ENCODE data around the gene PAQR7.
A peak's percentile ranks its signal among the peaks of the same experiment; 100 is the strongest.

PAQR7 gene

DNA sequence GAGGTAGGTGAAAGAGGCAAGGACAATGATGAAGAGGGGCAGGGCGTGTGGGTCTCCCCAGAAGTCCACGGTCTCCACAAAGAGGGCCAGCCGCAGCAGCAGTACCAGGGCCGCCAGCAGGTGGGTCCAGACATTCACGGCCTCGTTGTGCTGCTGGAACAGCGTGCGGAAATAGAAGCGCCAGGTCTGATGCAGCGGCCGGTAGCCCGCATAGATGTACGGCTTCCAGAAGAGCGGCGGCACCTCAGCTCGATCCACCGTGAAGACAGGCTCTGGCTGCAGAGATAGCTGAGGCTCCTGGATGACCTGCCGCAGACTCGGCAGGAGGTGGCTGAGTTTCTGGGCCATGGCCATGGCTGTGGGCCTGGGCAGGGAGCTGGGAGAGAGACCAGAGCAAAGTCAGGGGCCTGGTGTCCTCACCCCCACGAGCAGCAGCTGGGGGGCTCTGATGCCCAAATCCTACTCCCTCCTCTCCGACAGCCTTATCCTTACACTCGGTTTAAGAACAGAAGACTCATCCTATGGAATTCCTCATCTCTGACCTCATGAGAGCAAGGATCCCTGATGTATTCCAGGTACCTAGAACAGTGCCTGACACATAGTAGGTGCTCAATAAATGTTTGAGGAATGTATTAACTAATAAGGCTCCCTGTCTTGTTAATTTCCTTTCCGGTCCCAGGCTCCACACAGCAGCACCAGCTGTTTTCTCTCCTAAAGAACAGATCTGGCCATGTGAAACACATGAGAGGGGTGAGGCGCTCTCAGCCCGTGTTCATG, 11.8 kb downstream of the PAQR7 start:
- H3K4me3 ChIP-seq (ENCODE audit: low read depth, low read length) = no peak overlapping the region
- DNase-seq (ENCODE audit: low read depth) = no peak
- TF ChIP-seq, protein P1, sequence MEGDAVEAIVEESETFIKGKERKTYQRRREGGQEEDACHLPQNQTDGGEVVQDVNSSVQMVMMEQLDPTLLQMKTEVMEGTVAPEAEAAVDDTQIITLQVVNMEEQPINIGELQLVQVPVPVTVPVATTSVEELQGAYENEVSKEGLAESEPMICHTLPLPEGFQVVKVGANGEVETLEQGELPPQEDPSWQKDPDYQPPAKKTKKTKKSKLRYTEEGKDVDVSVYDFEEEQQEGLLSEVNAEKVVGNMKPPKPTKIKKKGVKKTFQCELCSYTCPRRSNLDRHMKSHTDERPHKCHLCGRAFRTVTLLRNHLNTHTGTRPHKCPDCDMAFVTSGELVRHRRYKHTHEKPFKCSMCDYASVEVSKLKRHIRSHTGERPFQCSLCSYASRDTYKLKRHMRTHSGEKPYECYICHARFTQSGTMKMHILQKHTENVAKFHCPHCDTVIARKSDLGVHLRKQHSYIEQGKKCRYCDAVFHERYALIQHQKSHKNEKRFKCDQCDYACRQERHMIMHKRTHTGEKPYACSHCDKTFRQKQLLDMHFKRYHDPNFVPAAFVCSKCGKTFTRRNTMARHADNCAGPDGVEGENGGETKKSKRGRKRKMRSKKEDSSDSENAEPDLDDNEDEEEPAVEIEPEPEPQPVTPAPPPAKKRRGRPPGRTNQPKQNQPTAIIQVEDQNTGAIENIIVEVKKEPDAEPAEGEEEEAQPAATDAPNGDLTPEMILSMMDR (IDR thresholded peaks at IDR 0.05; ENCODE audit: insufficient read depth, low read depth, low read length, missing control alignments) = no peak

DNA sequence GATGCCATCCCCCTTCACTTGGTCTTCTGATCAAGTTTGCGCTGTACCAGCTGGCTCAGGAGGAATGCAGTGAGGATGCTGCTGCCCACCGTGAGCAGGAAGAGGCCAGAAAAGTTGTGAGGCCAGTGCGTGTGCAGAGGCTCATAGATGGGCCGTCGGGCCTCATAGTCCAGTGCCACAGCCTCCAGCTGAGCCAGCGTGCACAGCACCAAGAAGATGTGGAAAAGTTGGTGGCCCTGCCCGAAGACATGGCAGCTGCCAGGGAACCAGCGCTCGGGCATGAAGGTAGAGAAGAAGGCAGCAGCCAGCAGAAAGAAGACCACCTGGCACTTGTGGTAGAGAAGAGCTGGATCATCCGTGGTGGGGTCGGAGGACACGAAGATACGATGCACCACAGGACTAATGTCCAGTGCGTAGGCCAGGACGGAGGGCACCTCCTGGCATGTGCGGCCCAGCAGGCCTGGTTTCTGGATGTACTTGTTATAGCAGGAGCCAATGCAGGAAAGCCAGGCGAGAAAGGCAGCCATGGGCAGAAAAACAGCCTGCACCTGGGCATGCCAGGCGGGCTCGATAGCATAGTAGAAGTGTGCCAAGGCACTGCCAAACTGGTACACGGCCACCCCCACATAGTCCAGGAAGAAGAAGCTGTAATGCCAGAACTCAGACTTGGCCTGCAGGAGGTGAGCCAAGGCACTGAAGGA, 12.6 kb downstream of the PAQR7 start:
- DNase-seq (ENCODE audit: low read depth) = no peak
- TF ChIP-seq, protein P1 (IDR thresholded peaks at IDR 0.05; ENCODE audit: insufficient read depth, low read depth, low read length, missing control alignments) = no peak
- no peak overlapping the region for H3K4me3 ChIP-seq (ENCODE audit: low read depth, low read length)

DNA sequence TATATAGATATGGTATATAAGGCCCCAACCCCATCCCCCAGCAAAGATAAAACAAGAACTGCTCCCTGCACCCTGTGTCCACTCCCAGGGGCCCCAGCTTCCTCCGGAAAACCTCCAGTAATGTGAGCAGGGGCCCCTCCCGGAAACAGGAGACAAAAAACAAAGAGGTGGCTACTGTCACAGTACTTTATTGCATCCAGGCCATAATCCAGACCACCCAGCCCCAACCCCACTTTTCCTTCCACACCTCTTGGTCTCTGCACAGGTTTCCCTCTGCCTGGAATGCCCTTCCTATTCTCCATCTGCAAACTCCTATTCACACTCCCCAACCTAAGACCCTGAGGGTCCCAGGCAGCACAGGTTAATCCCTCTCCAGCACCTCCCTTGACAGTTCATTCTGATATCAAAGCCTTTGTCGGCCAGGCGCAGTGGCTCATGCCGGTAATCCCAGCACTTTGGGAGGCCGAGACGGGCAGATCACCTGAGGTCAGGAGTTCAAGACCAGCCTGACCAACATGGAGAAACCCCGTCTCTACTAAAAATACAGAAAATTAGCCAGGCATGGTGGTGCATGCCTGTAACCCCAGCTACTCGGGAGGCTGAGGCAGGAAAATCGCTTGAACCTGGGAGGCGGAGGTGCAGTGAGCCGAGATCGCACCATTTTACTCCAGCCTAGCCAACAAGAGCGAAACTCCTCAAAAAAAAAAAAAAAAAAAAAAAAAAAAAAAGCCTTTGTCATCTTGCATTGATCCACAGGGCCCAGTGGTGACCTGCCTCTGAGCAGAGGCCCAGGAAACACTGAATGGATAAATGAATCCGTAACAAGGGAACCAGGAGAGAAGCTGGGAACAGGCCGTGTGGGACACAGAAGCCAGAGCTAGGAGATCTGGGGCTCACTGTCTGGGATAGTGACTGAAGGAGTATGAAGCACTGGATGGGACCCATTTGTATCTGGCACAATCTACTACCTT, 13.9 kb downstream of the PAQR7 start:
- TF ChIP-seq, protein P1 (IDR thresholded peaks at IDR 0.05; ENCODE audit: insufficient read depth, low read depth, low read length, missing control alignments) = no peak
- H3K4me3 ChIP-seq (ENCODE audit: low read depth, low read length) = no peak overlapping the region
- DNase-seq (ENCODE audit: low read depth) = peak; percentile 20

DNA sequence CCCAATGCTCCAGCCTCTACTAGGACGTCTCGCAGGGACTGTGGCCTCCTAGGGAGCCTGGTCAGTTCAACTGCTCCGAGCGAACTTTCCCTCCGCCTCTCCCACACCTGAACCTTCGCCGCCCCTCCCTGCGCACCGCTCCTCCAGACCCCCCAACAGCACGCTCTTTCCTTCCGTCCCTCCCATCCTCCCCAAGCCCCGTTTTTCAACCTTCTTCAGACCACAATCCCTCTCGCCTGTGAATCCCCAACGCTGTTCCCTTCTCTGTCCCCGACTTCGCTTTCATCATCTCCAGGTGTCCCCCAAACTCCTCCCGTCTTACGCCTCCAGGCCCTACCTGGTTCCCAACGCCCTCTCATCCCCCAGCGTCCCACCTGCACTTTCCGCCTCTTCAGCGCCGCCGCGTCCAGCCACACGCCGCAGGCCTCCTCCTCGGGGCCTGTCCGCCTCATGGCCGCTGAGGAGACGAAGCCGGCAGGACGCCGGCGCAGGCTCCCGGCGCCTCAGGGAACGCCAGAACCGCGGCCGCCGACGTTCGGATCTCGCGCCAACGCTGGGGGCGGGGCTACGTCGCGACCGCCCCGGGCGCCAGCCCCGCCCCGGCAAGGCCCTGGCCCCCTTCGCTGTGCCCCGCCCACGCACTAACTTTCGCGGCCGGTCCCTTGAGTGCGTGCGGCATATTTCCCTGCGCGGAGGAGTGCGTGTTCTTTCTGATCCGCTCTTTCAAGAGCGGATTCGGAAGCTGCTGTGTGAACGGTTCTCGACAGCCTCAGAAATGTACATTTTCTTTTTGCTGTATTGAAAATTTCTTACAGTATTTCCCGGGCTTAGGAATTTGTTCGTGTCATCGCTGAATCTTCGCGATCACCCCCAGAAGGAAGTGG, 16.4 kb downstream of the PAQR7 start, which contains the start of gene AUNIP:
Gene AUNIP, minus strand, starts transcription at position 552 of the 884 bp plus-strand sequence. Its CDS starts 100 bp downstream, at position 452.
- peak; percentile 94 for DNase-seq (ENCODE audit: low read depth)
- TF ChIP-seq, protein P1 (IDR thresholded peaks at IDR 0.05; ENCODE audit: insufficient read depth, low read depth, low read length, missing control alignments) = no peak
- peak within 1 kb of the TSS; percentile 98 for H3K4me3 ChIP-seq (ENCODE audit: low read depth, low read length)

DNA sequence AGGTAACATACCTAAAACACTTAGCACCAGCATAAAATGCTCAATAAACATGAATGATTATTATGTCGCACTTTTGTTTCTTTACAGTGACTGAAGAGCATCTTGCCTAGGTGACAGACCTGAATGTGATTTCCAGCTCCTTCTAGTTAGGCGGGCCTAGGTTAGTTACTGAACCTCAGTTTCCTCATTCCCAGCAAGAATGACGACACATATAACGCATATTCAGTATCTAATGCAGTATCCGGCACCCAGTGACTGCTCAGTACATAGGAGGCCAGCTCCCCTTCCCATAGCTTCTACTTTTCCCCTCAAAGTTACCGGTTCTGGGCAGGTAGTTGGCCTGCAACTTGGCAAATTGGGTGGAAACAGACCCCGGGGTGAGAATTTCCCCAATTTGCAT, 17.0 kb downstream of the PAQR7 start:
- DNase-seq (ENCODE audit: low read depth) = peak; percentile 19
- TF ChIP-seq, protein P1 (IDR thresholded peaks at IDR 0.05; ENCODE audit: insufficient read depth, low read depth, low read length, missing control alignments) = no peak
- H3K4me3 ChIP-seq (ENCODE audit: low read depth, low read length) = peak overlapping the region; percentile 98

DNA sequence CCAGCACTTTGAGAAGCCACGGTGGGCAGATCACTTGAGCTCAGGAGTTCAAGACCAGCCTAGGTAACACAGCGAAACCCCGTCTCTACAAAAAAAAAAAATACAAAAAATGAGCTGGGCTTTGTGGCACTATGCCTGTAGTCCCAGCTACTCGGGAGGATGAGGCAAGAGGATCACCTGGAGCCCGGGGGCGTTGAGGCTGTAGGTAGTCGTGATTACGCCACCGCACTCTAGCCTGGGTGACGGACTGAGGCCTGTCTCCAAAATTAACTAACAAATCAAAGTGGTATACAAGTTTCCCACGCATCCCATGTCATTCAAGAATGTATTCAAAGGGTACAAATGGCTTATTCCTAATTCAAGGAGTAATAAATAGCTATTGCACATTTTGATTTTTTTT, 18.7 kb downstream of the PAQR7 start:
- no peak for DNase-seq (ENCODE audit: low read depth)
- no peak overlapping the region for H3K4me3 ChIP-seq (ENCODE audit: low read depth, low read length)
- TF ChIP-seq, protein P1 (IDR thresholded peaks at IDR 0.05; ENCODE audit: insufficient read depth, low read depth, low read length, missing control alignments) = no peak

Measured in GM12865 (cell line).